ENCODE data around the gene HAPLN2.
"Not testable (repeated sequence)": the region's sequence is repeated elsewhere in the genome, so short reads cannot be mapped to it uniquely, and the experiment has no call there.

Gene HAPLN2

DNA sequence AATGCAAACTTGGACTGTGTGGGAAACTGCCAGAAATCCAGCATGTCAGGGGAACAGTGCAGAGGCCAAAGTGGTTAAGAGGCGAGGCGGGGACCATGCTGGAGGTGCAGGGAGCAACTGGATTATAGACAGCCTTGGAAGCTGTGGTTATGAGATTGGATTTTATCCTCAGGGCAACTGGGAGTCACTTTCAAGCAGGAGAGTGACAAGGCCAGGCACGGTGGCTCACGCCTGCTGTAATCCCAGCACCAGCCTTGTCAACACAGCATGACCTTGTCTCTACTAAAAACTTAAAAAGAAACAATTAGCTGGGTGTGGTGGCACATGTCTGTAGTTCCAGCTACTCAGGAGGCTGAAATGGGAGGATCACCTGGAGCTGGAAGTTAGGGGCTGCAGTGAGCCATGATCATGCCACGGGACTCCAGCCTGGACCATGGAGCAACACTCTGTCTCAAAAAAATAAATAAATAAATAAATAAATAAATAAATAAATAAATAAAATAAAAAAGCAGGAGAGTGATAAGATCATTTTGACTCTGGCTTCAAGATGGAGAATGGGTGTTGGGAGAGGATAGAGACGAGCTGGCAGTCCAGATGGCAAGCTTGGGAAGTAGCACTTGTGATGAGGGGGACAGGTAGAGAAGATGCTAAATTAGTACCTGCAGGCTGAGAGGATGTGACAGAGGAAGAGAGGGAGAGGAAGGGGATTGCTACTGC, 3.5 kb downstream of the HAPLN2 start:
- no peak for DNase-seq (ENCODE audit: low spot score)

- DNase-seq (ENCODE audit: low spot score) = no peak
Measured at GRCh38 chr1:156623946-156624813, 5.0 kb downstream of the HAPLN2 start.

DNA sequence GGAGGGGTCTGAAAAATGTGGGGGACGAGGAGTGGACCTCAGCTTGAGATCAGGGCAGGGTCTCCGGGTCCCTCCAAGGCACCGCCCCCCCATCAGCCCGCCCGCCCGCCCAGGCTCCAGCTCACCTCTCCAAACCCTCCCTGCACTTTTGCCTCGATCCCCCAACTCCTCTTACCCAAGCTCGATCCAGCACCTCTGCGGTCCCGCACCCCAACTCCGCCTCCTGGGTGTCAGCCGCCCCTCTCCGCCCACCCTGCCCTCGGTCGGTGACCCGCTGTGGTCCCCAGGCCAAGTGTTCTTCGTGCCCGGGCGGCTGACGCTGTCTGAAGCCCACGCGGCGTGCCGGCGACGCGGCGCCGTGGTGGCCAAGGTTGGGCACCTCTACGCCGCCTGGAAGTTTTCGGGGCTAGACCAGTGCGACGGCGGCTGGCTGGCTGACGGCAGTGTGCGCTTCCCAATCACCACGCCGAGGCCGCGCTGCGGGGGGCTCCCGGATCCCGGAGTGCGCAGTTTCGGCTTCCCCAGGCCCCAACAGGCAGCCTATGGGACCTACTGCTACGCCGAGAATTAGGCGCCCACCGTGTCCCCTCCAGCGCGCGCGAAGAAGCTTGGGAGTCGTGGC, 5.7 kb downstream of the HAPLN2 start:
- no peak for DNase-seq (ENCODE audit: low spot score)

- DNase-seq (ENCODE audit: low spot score) = no peak
Measured at GRCh38 chr1:156625436-156626078, 6.3 kb downstream of the HAPLN2 start.

DNA sequence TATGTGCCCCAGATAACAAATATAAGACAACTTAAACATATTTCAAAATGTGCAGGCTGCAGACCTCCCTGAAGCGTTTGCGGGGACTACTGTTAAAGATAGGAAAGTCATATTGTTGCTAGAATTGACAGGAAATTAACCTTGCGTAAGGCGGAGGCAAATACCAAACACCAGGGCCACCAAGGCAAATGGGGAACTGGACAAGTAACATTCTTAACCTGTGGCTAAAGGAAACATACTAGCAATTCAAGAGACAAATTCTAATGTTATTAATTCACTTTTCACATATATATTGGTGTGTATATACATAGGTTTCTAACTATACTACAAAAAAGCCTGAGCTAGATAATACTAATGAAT, 6.8 kb downstream of the HAPLN2 start:
- DNase-seq (ENCODE audit: low spot score) = no peak

DNA sequence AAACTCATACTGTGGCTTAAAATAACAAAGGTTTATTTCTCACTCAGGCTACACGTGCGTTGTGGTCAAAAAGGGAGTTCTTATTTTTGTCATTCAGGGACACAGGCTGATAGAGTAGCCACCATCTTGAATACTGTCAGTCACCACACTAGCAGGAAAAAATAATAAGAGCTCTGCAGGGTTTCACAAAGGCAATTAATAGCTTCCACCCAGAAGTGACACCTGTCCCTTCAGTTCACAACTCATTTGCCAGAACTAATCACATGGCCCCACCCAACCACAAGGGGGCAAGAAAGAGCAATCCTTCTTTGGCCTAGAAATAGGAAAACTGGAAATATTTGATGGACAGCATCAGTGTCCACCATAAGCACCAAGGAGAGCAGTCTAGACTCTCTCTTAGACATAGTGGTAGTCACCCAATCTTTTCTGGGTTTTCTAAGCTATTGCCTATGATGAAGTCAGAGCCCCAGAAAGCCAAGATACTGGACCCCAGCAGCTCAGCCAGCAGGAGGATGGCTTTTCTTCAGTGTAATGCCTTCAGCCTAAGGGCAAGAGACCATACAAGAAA, 8.2 kb downstream of the HAPLN2 start:
- no peak for DNase-seq (ENCODE audit: low spot score)

GRCh38 chr1:156629823-156630449, 10.7 kb downstream of the HAPLN2 start:
- no peak for DNase-seq (ENCODE audit: low spot score)

DNA sequence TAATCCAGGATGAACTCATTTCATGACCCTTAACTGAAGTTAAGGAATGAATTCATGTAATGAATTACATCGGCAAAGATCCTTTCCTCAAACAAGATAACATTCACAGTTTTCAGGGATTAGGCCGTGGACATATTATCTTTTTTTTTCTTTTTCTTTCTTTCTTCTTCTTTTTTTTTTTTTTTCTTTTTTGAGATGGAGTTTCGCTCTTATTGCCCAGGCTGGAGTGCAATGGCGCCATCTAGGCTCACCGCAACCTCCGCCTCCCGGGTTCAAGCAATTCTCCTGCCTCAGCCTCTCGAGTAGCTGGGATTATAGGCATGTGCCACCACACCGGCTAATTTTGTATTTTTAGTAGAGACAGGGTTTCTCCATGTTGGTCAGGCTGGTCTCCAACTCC, 11.9 kb downstream of the HAPLN2 start:
- DNase-seq (ENCODE audit: low spot score) = not testable (repeated sequence)

DNA sequence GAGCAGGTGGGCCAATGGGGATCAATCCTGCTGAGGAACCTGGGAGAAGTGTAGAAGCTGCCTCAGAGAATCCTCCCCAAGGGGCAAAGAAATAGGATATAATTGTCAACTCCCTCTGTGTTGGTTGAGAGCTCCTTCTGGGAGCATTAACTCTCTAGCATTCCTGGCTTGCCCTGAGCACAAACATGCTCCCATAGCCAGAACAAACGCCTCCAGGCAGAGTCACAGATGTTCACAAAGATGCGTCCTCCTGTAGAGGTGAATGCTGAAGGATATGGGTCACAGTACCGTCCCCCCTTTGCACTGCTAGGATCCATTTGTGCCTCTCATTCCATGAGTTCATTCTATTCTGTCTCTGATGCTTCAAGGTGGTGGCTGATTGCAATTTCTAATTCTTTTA, 13.1 kb downstream of the HAPLN2 start:
- DNase-seq (ENCODE audit: low spot score) = no peak

DNA sequence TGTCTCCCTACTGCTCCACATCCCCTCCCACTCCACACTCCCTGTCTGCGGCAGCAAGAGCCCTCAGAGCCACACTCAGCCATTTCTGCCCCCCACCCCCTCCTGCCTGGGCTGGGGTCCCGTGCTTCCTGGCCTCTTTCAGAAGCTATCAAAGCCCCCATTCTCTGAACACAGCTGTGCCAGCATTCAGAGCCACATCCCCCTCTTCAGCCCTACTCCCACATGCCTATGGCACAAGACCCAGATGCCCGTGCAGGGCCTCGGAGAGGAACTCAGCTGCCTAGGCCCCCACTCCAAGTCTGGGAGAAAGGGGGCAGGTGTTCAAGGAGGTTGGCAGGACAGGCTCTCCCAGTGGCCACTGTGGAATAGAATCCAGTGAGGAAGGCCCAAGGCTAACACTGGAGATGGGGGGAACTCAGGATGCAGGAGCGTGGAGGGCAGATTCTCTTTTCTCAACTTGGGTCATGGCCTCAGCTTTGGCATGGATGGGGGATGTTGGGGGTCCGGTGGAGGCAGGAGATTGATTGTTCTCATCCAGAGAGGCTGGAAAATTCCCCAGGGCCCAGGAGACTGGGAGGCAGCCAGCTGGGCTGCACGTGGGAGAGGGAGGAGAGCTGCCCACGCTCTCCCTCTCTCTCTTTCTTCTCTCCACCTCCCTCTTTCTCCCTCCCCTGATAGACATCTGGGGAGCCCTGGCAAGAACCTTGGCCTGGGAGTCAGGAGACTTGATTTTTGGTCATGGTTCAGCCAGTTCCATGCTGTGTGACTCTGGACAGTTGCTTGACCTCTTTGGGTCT, 19.2 kb downstream of the HAPLN2 start:
- DNase-seq (ENCODE audit: low spot score) = no peak

DNA sequence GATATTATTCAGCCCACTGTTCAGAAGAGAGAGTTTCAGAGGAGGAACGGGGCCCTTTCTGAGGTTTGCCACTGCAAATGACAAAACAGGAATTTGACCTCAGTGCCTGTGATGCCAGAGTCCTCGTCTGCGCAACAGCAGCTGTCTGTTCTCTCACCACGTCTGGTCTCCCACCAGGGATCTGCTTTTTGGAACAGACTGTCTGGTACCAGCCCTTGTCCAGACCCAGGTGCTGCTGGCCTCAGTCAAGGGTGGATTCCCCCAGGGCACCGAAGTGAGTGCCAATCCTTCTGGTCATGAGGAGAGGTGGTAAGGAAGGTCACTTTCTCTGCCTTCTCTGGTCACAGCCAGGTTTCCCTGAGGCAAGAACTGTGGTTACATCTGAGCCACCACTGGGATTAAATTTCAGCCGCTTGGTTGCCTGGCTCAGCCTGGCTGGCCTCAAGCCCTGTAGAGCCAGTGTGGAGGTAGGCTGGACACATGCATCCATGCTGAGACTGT, 20.4 kb downstream of the HAPLN2 start:
- peak; percentile 53 for DNase-seq (ENCODE audit: low spot score)

DNA sequence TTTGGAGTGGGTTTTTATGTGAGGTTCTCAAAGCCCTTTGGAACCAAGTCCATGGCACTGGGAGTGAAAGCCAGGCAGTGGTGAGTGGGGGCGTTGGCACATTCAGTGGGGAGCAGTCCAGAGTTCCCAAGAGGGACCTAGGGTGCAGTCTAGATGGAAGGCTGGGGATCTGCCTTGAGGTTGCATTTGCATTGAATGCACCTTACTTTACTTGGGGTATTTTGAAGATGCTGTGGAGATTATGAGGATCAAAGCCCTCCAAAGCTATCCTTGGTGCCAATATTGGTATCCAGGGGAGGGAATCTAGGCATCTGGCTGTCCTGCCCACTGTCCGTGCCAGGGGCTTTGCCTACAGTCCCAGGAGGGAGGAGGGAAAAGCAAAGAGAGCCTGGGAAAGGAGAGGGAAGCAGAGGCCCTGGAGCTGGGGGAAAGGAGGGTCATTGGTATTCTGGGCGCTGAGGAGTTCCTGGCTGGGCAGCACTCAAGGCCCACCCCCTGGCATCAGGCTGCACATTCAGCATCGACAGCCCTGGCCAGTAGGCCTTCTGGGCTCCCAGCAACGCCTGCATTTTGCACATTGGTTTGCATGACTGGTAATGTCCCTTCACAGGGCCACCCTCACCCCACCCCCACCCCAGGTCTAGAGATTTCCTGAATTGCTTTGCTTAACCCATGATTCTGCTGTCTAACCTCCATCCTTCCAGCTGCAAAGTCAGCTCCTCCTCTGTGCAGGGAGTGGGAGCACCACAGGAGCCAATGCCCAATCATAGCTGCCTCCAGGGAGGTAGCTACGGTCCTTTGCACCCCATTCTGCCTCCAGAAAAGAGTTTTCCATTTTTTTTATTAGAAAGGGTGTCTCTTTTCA, 21.9 kb downstream of the HAPLN2 start:
- DNase-seq (ENCODE audit: low spot score) = no peak

DNA sequence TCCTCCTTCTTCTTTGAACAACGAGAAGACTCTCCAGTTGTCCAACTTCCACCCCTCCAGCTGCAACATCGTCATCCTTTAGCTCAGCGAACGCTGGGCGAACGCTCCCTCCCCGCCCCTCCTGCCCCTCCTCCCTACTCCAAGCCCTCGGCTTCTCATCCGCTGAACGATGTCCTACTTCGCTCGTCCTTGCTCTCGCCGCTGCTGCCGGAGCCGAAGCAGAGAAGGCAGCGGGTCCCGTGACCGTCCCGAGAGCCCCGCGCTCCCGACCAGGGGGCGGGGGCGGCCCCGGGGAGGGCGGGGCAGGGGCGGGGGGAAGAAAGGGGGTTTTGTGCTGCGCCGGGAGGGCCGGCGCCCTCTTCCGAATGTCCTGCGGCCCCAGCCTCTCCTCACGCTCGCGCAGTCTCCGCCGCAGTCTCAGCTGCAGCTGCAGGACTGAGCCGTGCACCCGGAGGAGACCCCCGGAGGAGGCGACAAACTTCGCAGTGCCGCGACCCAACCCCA, 22.6 kb downstream of the HAPLN2 start, which contains the start of gene BCAN:
Gene BCAN (plus strand): TSS at position 357 of the 504 bp plus-strand sequence. CDS start 3,938 bp downstream, outside the sequence.
- DNase-seq (ENCODE audit: low spot score) = no peak

DNA sequence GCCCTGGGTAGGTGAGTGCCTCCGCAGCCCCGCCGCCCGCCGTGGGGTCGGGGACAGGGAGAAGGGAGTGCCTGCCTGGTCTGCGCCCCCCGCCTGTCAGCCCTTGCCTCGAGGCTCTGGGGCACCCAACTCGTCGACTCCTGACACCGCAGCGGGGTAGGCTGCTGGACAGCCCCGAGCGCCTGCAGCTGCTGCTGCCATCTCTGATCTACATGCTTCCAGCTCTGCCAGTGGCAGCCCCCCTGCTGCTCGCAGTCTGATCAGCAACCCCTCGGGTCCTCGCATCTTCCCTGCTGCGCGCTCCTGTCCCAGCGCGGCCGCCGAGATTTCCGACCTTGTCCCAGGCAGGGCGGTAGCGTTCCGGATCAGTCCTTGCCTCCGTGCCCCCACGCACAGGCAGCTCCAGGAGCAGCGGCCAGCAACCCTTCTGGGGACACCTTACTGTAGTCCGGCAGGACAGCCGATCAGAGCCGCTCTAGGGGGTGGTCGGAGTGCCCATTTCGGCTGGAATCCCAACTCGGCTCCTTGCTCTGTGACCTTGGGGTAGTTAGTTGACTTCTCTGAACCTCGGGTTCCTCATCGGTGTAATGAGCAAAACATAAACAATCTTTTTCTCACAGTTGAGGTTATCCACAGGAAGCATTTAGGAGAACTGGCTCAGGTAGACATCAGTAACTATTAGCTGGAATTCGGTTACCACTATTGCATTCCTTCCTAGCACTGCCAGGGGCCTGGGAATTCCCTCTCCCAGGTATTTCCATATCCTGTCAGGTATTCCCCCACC, 23.2 kb downstream of the HAPLN2 start:
- DNase-seq (ENCODE audit: low spot score) = no peak

GRCh38 chr1:156643049-156643777, 24.0 kb downstream of the HAPLN2 start:
- no peak for DNase-seq (ENCODE audit: low spot score)

DNA sequence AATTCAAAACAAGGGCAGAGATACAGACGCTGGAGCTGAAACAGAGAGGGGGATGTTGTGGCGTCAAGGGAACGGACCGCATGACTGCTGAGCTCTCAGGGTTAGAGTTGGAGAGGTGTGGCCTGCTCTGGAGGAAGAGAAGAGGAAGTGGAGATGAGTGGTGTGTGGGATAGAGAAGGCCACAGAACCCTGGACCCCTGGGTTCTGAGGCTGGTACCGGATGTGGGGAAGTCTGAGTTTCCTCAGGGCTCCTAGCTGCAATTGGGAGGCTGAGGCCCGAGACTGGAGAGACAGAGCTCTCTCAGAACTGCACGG, 24.5 kb downstream of the HAPLN2 start:
- DNase-seq (ENCODE audit: low spot score) = no peak

DNA sequence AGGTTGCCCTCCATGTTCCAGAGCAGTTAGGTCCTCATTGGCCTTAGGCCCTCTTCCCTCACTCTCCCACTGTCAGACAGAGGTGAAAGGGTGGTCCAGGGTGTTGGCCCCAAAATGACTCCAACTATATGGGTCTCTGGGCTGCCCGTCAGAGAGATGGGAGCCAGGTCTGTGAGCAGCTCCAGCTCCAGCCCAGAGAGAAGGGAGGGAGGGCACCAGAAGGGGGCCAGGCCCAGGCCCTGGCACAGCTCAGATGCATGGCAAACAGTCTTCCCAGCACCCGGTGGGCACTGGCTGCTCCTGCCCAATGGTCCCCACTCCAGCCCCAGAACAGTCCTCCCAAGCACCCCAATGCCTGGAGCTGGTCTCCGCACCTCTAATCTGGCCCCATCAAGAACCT, 24.9 kb downstream of the HAPLN2 start:
- no peak for DNase-seq (ENCODE audit: low spot score)

GRCh38 chr1:156644640-156645039, 25.4 kb downstream of the HAPLN2 start:
- DNase-seq (ENCODE audit: low spot score) = no peak

All from SW480 (cell line).